Esophagus mucosa (tissue), 1 donor: Measurements from ENCODE around the gene FES. TPM values are rescaled to one million over a fixed set of nuclear protein-coding genes. Genes with fewer than 3 reads are reported as not detected.
A peak's percentile ranks its signal among the peaks of the same experiment; 100 is the strongest.

Source experiments
- ATAC-seq: fragments of 200-7000 bp; cut with Tn5 transposase; one replicate; pipeline ENCODE4 v1.9.1; 2020
- total RNA-seq: library from RNA; stranded (reverse); gene quantifications from one replicate; pipeline ENCODE4 v1.2.4, GENCODE V29; 2023
- donor health status: DM: yes; HTN: yes; CAD: no.

The FES gene
- total RNA-seq, 1 donor from 2014 or later: 3.8 TPM

GRCh38 chr15:90931828-90932659 lies 47.7 kb downstream of the FES start, which contains the start of gene HDDC3:
Gene HDDC3 (minus strand): TSS chr15:90932549. CDS start chr15:90932540, 9 bp downstream.
- peak; percentile 77 for ATAC-seq

DNA sequence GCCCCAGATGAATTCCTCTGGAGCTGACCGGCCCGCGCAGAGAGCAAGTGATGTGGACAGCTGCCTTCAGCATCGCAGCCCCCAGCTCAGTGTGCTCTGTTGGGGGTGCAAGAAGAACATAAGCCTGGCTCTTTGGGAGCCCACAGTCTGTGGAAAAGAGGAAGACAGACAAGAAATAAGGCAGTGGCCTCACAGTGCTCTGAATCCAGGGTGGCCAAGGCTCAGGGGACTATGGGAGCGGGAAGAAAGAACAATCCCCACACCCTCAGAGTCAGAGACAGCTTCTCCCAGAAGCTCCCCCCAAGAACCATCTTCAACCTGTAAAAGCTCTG lies 48.3 kb downstream of the FES start:
- ATAC-seq: no peak

DNA sequence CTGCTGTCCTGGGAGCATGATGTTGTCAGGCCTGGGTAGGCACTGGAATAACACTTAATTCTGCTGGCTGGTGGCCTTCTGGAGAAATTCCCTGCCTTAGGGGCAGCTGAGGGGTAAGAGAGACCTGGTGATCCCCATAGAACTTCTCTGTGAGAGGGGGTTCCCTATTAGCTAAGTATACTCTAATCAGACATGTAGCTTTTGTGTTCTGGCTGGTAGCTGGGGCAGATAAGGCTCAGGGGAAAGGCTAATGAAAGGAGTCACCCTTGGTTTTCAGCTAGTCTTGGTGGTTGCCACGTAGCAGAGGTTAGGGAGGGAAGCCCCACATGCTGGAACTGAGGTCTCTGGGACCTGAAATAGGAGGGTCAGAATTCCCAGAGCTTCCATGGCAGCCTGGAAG lies 49.0 kb downstream of the FES start:
- ATAC-seq: no peak

GRCh38 chr15:90934256-90934948 lies 50.1 kb downstream of the FES start:
- ATAC-seq: peak; percentile 51

DNA sequence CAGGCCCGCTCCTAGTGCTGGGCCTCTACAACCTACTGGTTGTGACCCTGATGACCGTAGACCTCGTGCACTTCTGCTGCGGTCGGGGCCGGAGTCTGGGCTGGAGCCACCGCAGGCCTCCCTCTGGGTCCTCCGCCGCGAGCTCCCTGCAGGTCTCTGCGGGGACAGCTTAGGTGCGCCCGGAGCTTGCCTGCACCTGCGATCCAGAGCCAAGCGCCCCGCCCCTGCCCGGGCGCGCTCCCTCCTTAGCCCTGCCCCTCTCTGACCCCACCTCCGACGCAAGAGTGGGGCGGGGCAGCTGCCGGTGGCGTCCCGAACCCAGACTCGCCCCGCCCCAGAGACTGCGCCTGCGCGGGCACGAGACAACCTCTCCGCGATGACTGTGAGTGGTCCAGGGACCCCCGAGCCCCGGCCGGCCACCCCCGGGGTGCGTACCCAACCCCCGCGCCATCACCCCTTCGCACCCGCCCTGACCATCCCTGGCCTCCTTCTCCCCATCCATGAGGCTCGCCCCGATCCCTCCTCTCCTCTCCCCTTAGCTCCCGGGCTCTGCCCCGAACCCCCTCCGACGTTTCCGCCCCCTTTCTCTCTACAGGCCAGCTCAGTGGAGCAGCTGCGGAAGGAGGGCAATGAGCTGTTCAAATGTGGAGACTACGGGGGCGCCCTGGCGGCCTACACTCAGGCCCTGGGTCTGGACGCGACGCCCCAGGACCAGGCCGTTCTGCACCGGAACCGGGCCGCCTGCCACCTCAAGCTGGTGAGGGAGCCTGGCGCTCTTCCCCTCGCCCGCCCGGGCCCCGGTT lies 50.8 kb downstream of the FES start, which contains the start of gene UNC45A:
Gene UNC45A (plus strand): TSS at position 337 of the 803 bp plus-strand sequence. CDS start 40 bp downstream, at position 377.
- peak; percentile 87 for ATAC-seq

GRCh38 chr15:90936823-90937222 lies 52.5 kb downstream of the FES start:
- no peak for ATAC-seq

- ATAC-seq: no peak
Observed at GRCh38 chr15:90938261-90938660, 54.0 kb downstream of the FES start.

DNA sequence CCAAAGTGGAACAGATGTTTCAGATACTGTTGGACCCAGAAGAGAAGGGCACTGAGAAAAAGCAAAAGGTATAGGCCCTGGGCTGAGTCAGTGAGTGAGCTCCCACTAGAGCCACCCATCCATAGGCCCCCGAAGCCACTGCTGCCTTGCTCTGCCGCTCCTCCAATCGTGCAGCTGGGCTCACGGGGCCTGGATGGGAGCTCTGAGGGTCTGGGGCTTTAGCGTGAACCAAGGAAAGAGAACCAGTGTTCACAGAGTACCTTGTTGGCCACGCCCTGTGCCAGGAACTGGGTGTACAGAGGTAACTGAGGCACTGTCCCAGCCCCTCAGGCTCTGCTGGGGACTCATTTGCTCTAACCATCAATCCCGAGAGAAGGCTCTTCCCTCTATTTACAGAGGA lies 55.5 kb downstream of the FES start:
- no peak for ATAC-seq

GRCh38 chr15:90941038-90941437 lies 56.7 kb downstream of the FES start:
- ATAC-seq: no peak

DNA sequence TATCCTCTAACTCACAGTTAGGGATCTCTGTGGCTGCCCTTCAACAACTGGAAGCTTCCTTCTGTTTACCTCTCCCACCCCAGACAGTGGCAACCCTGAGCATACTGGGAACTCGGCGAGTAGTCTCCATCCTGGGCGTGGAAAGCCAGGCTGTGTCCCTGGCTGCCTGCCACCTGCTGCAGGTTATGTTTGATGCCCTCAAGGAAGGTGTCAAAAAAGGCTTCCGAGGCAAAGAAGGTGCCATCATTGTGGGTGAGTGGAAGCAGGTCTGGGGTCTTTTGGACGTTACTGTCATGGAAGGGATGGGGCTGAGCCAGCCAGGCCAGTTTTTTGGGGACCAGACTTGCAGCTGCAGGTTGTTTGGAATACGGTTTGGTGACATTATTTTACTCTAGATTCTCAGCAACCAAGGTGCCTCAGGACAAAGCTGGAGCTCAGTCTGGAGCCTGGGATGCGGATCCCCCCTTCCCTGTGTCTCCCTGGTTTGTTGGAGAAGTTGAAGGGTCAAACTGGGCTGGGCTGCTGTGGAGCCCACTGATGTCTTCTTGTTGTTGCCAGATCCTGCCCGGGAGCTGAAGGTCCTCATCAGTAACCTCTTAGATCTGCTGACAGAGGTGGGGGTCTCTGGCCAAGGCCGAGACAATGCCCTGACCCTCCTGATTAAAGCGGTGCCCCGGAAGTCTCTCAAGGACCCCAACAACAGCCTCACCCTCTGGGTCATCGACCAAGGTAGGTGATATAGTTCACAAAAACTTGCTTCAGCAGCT lies 58.2 kb downstream of the FES start:
- ATAC-seq: no peak

GRCh38 chr15:90945091-90945490 lies 60.8 kb downstream of the FES start:
- ATAC-seq: no peak

Other genes with a start within 250 kb of the FES start
- 4.3 TPM for gene BLM, start 167.2 kb upstream of the FES start, total RNA-seq
- gene FURIN, start 15.9 kb upstream of the FES start, total RNA-seq: 30.6 TPM
- gene MAN2A2, start 18.8 kb downstream of the FES start, total RNA-seq: 15.3 TPM
- gene HDDC3, start 48.0 kb downstream of the FES start, total RNA-seq: 10.6 TPM
- 48.9 TPM for gene UNC45A, start 50.8 kb downstream of the FES start, total RNA-seq
- gene RCCD1, start 70.4 kb downstream of the FES start, total RNA-seq: 8.8 TPM
- gene PRC1, start 110.0 kb downstream of the FES start, total RNA-seq: 49.4 TPM
- gene VPS33B, start 138.1 kb downstream of the FES start, total RNA-seq: 13.4 TPM
- 0.28 TPM for gene SV2B, start 215.8 kb downstream of the FES start, total RNA-seq